Measurements from ENCODE around the gene GPR62. TPM values are rescaled to one million over a fixed set of nuclear protein-coding genes. Genes with fewer than 3 reads are reported as not detected.

GPR62 gene
- total and polyA plus RNA-seq, 9 of the 15 experiments (the other 6 are each of a cell fraction or from before 2014, with no cell fraction given), result not detected

DNA sequence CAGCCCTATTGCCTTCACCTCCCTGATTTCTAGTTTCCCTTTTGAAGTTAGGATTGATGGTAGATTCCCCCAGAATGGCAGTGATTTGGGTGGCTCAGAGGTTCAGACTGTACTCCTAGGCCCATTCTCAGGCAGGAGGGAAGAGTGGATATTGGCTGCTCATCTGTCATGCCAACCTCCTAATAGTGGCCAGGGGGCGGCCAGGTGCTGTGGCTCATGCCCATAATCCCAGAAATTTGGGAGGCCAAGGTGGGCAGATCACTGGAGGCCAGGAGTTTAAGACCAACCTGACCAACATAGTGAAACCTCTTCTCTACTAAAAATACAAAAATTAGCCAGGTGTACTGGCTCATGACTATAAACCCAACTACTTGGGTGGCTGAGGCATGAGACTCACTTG lies 24.7 kb upstream of the GPR62 start:
- no peaks in the 10 kb centered on the region for H3K79me2 ChIP-seq (ENCODE audit: control insufficient read depth, insufficient read depth, low read length)
- no peaks in the 10 kb centered on the region for H4K20me1 ChIP-seq (replicated peaks; ENCODE audit: control insufficient read depth, insufficient read depth, low read length)
- H3K9me3 ChIP-seq (replicated peaks; ENCODE audit: control insufficient read depth, insufficient read depth, low read depth, low read length), result no peaks in the 10 kb centered on the region
- TF ChIP-seq BCL6 (CRISPR knock-in tag; IDR thresholded peaks at IDR 0.05) (no peak), EP300 (IDR thresholded peaks at IDR 0.05; ENCODE audit: low read length) (no peak), FOXP1 (CRISPR knock-in tag; IDR thresholded peaks at IDR 0.05) (no peak), ZC3H8 (IDR thresholded peaks at IDR 0.05) (no peak), ZKSCAN1 (IDR thresholded peaks at IDR 0.05; ENCODE audit: low read depth, low read length) (no peak), ETV1 (tag; conservative IDR thresholded peaks at IDR 0.05; ENCODE audit: low read depth) (no peak)
- FAIRE-seq, result no peak
- intact Hi-C loops (cut with micrococcal nuclease), result no loop called here
- ATAC-seq, result no peak
- no peaks in the 10 kb centered on the region; a peak in 1 of 5 replicates for H3K4me1 ChIP-seq (replicated peaks in 1 of 2; ENCODE audit: control insufficient read depth in 2 of 2, insufficient read depth in 2 of 2, low read length in 2 of 2)
- no peak overlapping the region for H3K4me3 ChIP-seq
- no peak overlapping the region for H3K27ac ChIP-seq (ENCODE audit: extremely low read depth, low read depth, low read length)
- DNase-seq (ENCODE audit: extremely low read depth in 1 of 4, low spot score in 3 of 4), result no peak
- H3K9me1 ChIP-seq (ENCODE audit: control insufficient read depth, insufficient read depth, low read length), result no peaks in the 10 kb centered on the region
- ChIA-PET CTCF (ENCODE audit: low intra/inter-chr PET ratio) (no interaction called here), POLR2A (no interaction called here)
- H3K36me3 ChIP-seq (ENCODE audit: control insufficient read depth, insufficient read depth, low read length), result peaks cover 25% of the 10 kb centered on the region; the same call in 2 of the 3 replicates
- no peak overlapping the region for H2AFZ ChIP-seq (ENCODE audit: low read depth, low read length)
- H3K9ac ChIP-seq (ENCODE audit: insufficient read depth in 1 of 2, low read depth in 2 of 2, low read length in 2 of 2), result no peak overlapping the region
- in situ Hi-C loops (cut with MboI), result no loop called here
- WGBS (ENCODE audit: insufficient coverage, low coverage, missing lambda C conversion rate), result 80% methylated on average over 1 of the region's 1 CpG
- no peak overlapping the region for H3K4me2 ChIP-seq (ENCODE audit: insufficient read depth, low read length)
- H3K27me3 ChIP-seq (ENCODE audit: control insufficient read depth in 2 of 2, insufficient read depth in 2 of 2, low read length in 2 of 2), result no peaks in the 10 kb centered on the region
- BruUV-seq (replicated peaks), result no TSS peak

DNA sequence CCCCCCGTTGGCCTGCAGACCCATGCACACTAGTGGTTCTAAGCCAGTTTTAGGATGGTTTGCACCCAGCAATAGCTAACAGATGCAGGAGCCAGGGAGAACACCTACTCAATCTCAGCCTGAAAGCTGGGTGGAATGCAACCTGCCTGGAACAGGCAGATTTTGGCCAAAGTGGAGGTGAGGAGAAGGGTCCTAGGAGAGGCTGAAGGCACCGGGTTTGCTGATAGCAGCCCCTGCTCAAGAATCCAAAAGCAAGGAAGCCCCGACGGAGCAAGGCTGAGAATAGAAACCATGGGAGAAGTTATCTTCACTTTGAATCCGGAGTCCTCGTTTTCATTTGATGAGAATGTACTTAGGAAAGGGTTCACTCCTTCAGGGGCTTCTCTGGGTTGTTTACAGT lies 23.4 kb upstream of the GPR62 start:
- Histone ChIP-seq H3K79me2 (ENCODE audit: control insufficient read depth, insufficient read depth, low read length) (no peaks in the 10 kb centered on the region), H3K4me3 (no peak overlapping the region), H4K20me1 (replicated peaks; ENCODE audit: control insufficient read depth, insufficient read depth, low read length) (no peaks in the 10 kb centered on the region), H3K9ac (ENCODE audit: insufficient read depth in 1 of 2, low read depth in 2 of 2, low read length in 2 of 2) (no peak overlapping the region), H3K9me1 (ENCODE audit: control insufficient read depth, insufficient read depth, low read length) (no peaks in the 10 kb centered on the region), H3K27ac (ENCODE audit: extremely low read depth, low read depth, low read length) (no peak overlapping the region), H3K4me2 (ENCODE audit: insufficient read depth, low read length) (no peak overlapping the region), H3K36me3 (ENCODE audit: control insufficient read depth, insufficient read depth, low read length) (peaks cover 38% of the 10 kb centered on the region; the same call in 2 of the 3 replicates), H2AFZ (ENCODE audit: low read depth, low read length) (no peak overlapping the region), H3K9me3 (replicated peaks; ENCODE audit: control insufficient read depth, insufficient read depth, low read depth, low read length) (no peaks in the 10 kb centered on the region), H3K27me3 (ENCODE audit: control insufficient read depth in 2 of 2, insufficient read depth in 2 of 2, low read length in 2 of 2) (no peaks in the 10 kb centered on the region), H3K4me1 (replicated peaks in 1 of 2; ENCODE audit: control insufficient read depth in 2 of 2, insufficient read depth in 2 of 2, low read length in 2 of 2) (no peaks in the 10 kb centered on the region; a peak in 1 of 5 replicates)
- TF ChIP-seq TEAD4 (IDR thresholded peaks at IDR 0.05; ENCODE audit: low read length), result no peak
- TF ChIP-seq TEAD4 (CRISPR knock-in tag; IDR thresholded peaks at IDR 0.05; ENCODE audit: borderline replicate concordance), result no peak
- no peak for TF ChIP-seq SMARCA4 (IDR thresholded peaks at IDR 0.05)
- no peak for TF ChIP-seq POLR2B (IDR thresholded peaks at IDR 0.05; ENCODE audit: low read depth, partially characterized antibody)
- TF ChIP-seq NFXL1 (CRISPR knock-in tag; IDR thresholded peaks at IDR 0.05), result no peak
- intact Hi-C loops (cut with micrococcal nuclease), result no loop called here
- in situ Hi-C loops (cut with MboI), result no loop called here
- no peak for ATAC-seq
- 75% methylated on average over 5 of the region's 6 CpGs for WGBS (ENCODE audit: insufficient coverage, low coverage, missing lambda C conversion rate)
- ChIA-PET CTCF (ENCODE audit: low intra/inter-chr PET ratio) (no interaction called here), POLR2A (interaction anchor here (0.9 to 1.4 kb wide), 2 partner anchors 42 to 67 kb away, joined by 3 to 4 read pairs; partner anchors contain the start of gene ABHD14B)
- no TSS peak for BruUV-seq (replicated peaks)
- no peak for FAIRE-seq
- no peak for DNase-seq (ENCODE audit: extremely low read depth in 1 of 4, low spot score in 3 of 4)

All from K562 (cell line).